H54 (cell line): ENCODE measurements around the gene ALK.
"Not testable (repeated sequence)": the region's sequence is repeated elsewhere in the genome, so short reads cannot be mapped to it uniquely, and the experiment has no call there.

Source experiments
- DNase-seq: peaks from one replicate; pipeline ENCODE4 v3.0.0; 2011; ENCODE audit warnings: low spot score, mixed read lengths; ENCODE audit not compliant: insufficient read length
- FAIRE-seq: peaks from 3 replicates; lab custom pipeline; 2011; peaks lifted over from hg19 to GRCh38; lab: Jason Lieb, UNC
- POLR2A ChIP-seq: IDR thresholded peaks from 2 replicates; pipeline ENCODE4 v1.6.1; 2011; ENCODE audit warnings: low read depth, mild to moderate bottlenecking, low read length

ALK gene

GRCh38 chr2:29761278-29761677 lies 160.1 kb downstream of the ALK start:
- TF ChIP-seq POLR2A, result no peak
- no peak for FAIRE-seq

GRCh38 chr2:29760008-29760407 lies 161.4 kb downstream of the ALK start:
- DNase-seq, result no peak
- TF ChIP-seq POLR2A, result no peak
- no peak for FAIRE-seq

More at GRCh38 chr2:29761278-29761677, 160.1 kb downstream of the ALK start:
- DNase-seq, result no peak

GRCh38 chr2:29759360-29759759 lies 162.0 kb downstream of the ALK start:
- no peak for TF ChIP-seq POLR2A
- FAIRE-seq (no peak), DNase-seq (no peak)

GRCh38 chr2:29755829-29756228 lies 165.6 kb downstream of the ALK start:
- TF ChIP-seq POLR2A, result no peak
- DNase-seq (no peak), FAIRE-seq (no peak)

- FAIRE-seq, result no peak
- no peak for TF ChIP-seq POLR2A
- no peak for DNase-seq
Observed at GRCh38 chr2:29755233-29755632, 166.2 kb downstream of the ALK start.

GRCh38 chr2:29753671-29754444 lies 167.5 kb downstream of the ALK start:
- FAIRE-seq (no peak), DNase-seq (no peak)
- no peak for TF ChIP-seq POLR2A

- DNase-seq (no peak), FAIRE-seq (no peak)
- TF ChIP-seq POLR2A, result no peak
Observed at GRCh38 chr2:29751390-29751789, 170.0 kb downstream of the ALK start.

GRCh38 chr2:29750463-29750862 lies 170.9 kb downstream of the ALK start:
- FAIRE-seq, DNase-seq: not testable (repeated sequence)

- no peak for TF ChIP-seq POLR2A
- DNase-seq, result no peak
- no peak for FAIRE-seq
Observed at GRCh38 chr2:29749843-29750242, 171.5 kb downstream of the ALK start.

- TF ChIP-seq POLR2A, result no peak
- DNase-seq, result no peak
- no peak for FAIRE-seq
Observed at GRCh38 chr2:29749041-29749440, 172.3 kb downstream of the ALK start.

- peak; percentile 68 for DNase-seq
- TF ChIP-seq POLR2A, result no peak
- peak; percentile 57 for FAIRE-seq
Observed at GRCh38 chr2:29747786-29748470, 173.5 kb downstream of the ALK start.

GRCh38 chr2:29744976-29745375 lies 176.4 kb downstream of the ALK start:
- DNase-seq, result no peak
- FAIRE-seq, result no peak
- TF ChIP-seq POLR2A, result no peak

GRCh38 chr2:29743516-29743915 lies 177.9 kb downstream of the ALK start:
- DNase-seq, result no peak
- no peak for FAIRE-seq
- no peak for TF ChIP-seq POLR2A

- DNase-seq, result no peak
- no peak for FAIRE-seq
- TF ChIP-seq POLR2A, result no peak
Observed at GRCh38 chr2:29742656-29743055, 178.7 kb downstream of the ALK start.

GRCh38 chr2:29741132-29741531 lies 180.3 kb downstream of the ALK start:
- no peak for TF ChIP-seq POLR2A
- no peak for FAIRE-seq

GRCh38 chr2:29733965-29734364 lies 187.4 kb downstream of the ALK start:
- FAIRE-seq (no peak), DNase-seq (no peak)
- no peak for TF ChIP-seq POLR2A

More at GRCh38 chr2:29741132-29741531, 180.3 kb downstream of the ALK start:
- DNase-seq, result no peak
